ENCODE data around the gene RHOV.

GRCh38 chr15:40843885-40844695, 29.9 kb downstream of the RHOV start, which contains the start of gene SPINT1:
- TF ChIP-seq CTCF (IDR thresholded peaks at IDR 0.05) (no peak), ZFX (IDR thresholded peaks at IDR 0.05; ENCODE audit: borderline replicate concordance) (no peak)

Measured in 22Rv1 (cell line).